DOHH2 (cell line): Measurements from ENCODE around the gene CCDC126.

ENCODE experiments used
- EZH2phosphoT487 ChIP-seq: fragments of 200-600 bp; sonication (generic); IDR thresholded peaks from 2 replicates; pipeline ENCODE4 v1.6.1; 2017; ENCODE audit warnings: borderline replicate concordance, mild to moderate bottlenecking, antibody characterized with exemption, low read length, moderate library complexity, mixed read lengths
- TF ChIP-seq, protein P1 (sequence below): fragments of 200-600 bp; sonication (generic); IDR thresholded peaks from one replicate; pipeline ENCODE4 v1.5.1; 2014; ENCODE audit warnings: antibody characterized with exemption, mild to moderate bottlenecking, low read depth, low read length; ENCODE audit not compliant: poor library complexity, severe bottlenecking

DNA sequence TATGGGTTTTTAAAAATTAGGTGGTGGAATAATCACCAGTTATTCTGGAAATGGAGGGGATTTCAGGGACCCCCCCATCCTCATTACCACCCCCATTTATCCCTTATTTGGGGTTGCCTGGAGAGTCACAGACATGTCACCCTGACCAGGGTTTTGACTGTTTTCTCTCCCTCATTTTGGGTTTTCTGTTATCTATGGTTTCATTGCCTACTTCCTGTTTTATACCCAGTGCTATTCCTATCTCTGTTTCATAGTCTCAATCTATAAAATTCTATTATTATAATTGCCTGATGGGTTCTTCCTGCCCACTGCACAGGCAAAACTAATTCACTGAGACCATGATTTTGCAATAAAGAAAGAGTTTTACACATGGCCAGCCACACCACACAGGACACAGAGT is 66.9 kb downstream of the CCDC126 start:
- TF ChIP-seq, protein P1, sequence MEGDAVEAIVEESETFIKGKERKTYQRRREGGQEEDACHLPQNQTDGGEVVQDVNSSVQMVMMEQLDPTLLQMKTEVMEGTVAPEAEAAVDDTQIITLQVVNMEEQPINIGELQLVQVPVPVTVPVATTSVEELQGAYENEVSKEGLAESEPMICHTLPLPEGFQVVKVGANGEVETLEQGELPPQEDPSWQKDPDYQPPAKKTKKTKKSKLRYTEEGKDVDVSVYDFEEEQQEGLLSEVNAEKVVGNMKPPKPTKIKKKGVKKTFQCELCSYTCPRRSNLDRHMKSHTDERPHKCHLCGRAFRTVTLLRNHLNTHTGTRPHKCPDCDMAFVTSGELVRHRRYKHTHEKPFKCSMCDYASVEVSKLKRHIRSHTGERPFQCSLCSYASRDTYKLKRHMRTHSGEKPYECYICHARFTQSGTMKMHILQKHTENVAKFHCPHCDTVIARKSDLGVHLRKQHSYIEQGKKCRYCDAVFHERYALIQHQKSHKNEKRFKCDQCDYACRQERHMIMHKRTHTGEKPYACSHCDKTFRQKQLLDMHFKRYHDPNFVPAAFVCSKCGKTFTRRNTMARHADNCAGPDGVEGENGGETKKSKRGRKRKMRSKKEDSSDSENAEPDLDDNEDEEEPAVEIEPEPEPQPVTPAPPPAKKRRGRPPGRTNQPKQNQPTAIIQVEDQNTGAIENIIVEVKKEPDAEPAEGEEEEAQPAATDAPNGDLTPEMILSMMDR, result no peak
- TF ChIP-seq EZH2phosphoT487, result no peak
